Stimulated activated CD8-positive, alpha-beta memory T cell treated with anti-CD3 and anti-CD28 coated beads, Interleukin-2, amount 100 ng/mL, for 1 hour (primary cell): ENCODE data around the gene GMEB2.
"Not testable (repeated sequence)": the region's sequence is repeated elsewhere in the genome, so short reads cannot be mapped to it uniquely, and the experiment has no call there.

Experiments used
- DNase-seq, 2 donors: peaks; one replicate each; pipeline ENCODE4 v3.0.0-alpha.2; 2020; ENCODE audit warnings: low read depth in 2 of 2

The GMEB2 gene

GRCh38 chr20:63560333-63560805 is 66.5 kb downstream of the GMEB2 start:
- DNase-seq = no peak

GRCh38 chr20:63559485-63560332 is 67.2 kb downstream of the GMEB2 start:
- DNase-seq = not testable (repeated sequence)

GRCh38 chr20:63558804-63559484 is 68.0 kb downstream of the GMEB2 start:
- no peak for DNase-seq

GRCh38 chr20:63557481-63557891 is 69.4 kb downstream of the GMEB2 start:
- DNase-seq = no peak

GRCh38 chr20:63556873-63557478 is 69.9 kb downstream of the GMEB2 start:
- no peak for DNase-seq

GRCh38 chr20:63555661-63556381 is 71.1 kb downstream of the GMEB2 start:
- DNase-seq = no peak

GRCh38 chr20:63554361-63555278 is 72.3 kb downstream of the GMEB2 start:
- no peak for DNase-seq

GRCh38 chr20:63553933-63554290 is 73.0 kb downstream of the GMEB2 start, which contains the start of gene FNDC11:
Gene FNDC11, plus strand, starts transcription at chr20:63554159. Its CDS starts 1,505 bp downstream, at chr20:63555664.
- DNase-seq = peak in 1 of 2 donors; percentile 36

GRCh38 chr20:63553251-63553932 is 73.5 kb downstream of the GMEB2 start:
- peak; percentile 71 to 84 for DNase-seq

GRCh38 chr20:63552481-63553249 is 74.2 kb downstream of the GMEB2 start:
- DNase-seq = peak in 1 of 2 donors; percentile 39

GRCh38 chr20:63551068-63551467 is 75.8 kb downstream of the GMEB2 start:
- no peak for DNase-seq

GRCh38 chr20:63549679-63550282 is 77.1 kb downstream of the GMEB2 start:
- no peak for DNase-seq

- DNase-seq = no peak
Measured at GRCh38 chr20:63549019-63549418, 77.9 kb downstream of the GMEB2 start.

GRCh38 chr20:63548542-63548941 is 78.4 kb downstream of the GMEB2 start:
- no peak for DNase-seq

- no peak for DNase-seq
Measured at GRCh38 chr20:63547725-63548480, 79.0 kb downstream of the GMEB2 start, which contains the start of gene SRMS. Gene SRMS, minus strand, starts transcription at chr20:63547749. Its CDS starts 286 bp downstream, at chr20:63547463.

- no peak for DNase-seq
Measured at GRCh38 chr20:63546956-63547724, 79.8 kb downstream of the GMEB2 start.

GRCh38 chr20:63546256-63546955 is 80.5 kb downstream of the GMEB2 start:
- no peak for DNase-seq
